GM18951 (cell line): ENCODE measurements around the gene ZKSCAN8.

Experiments used
- POLR2A ChIP-seq: IDR thresholded peaks from 4 replicates; pipeline ENCODE4 v1.6.1; 2011; ENCODE audit warnings: mild to moderate bottlenecking; ENCODE audit not compliant: insufficient read length, insufficient read depth; ENCODE audit errors: extremely low read depth
- in situ Hi-C: fragments of 300-500 bp; cut with MboI; formaldehyde crosslinking; loops from one replicate; pipeline ENCODE4 v1.12.0; 2022; ENCODE audit warnings: low sequenced_read_pairs, mixed read lengths, inconsistent platforms; ENCODE audit not compliant: unreplicated experiment

ZKSCAN8 gene

GRCh38 chr6:28205879-28206278 lies 64.2 kb downstream of the ZKSCAN8 start:
- TF ChIP-seq POLR2A: no peak
- in situ Hi-C loops: no loop called here

GRCh38 chr6:28206527-28206926 lies 64.8 kb downstream of the ZKSCAN8 start:
- in situ Hi-C loops: no loop called here
- no peak for TF ChIP-seq POLR2A

GRCh38 chr6:28206928-28207509 lies 65.3 kb downstream of the ZKSCAN8 start:
- in situ Hi-C loops: no loop called here
- no peak for TF ChIP-seq POLR2A

GRCh38 chr6:28207510-28208110 lies 65.9 kb downstream of the ZKSCAN8 start:
- in situ Hi-C loops: no loop called here
- TF ChIP-seq POLR2A: no peak

- in situ Hi-C loops: no loop called here
- TF ChIP-seq POLR2A: no peak
Measured at GRCh38 chr6:28208111-28208659, 66.5 kb downstream of the ZKSCAN8 start.
